Head of caudate nucleus (tissue), 42 donors: Measurements from ENCODE around the gene ITGB1BP1.

Source experiments
- DNase-seq, 42 donors: peaks; one replicate each; pipeline versions ENCODE4 v3.0.0 to v3.0.0-alpha.2; 2020 to 2021; ENCODE audit warnings: mixed read lengths in 7 of 42
- intact Hi-C: fragments of 100-400 bp; cut with DNase I; formaldehyde crosslinking; loops from one replicate; pipeline ENCODE4 v1.15.0; 2022

Gene ITGB1BP1

GRCh38 chr2:9388950-9389911 is 34.1 kb downstream of the ITGB1BP1 start:
- peak in 14 of 42 donors; percentile 14 to 72 (median 44) for DNase-seq
- intact Hi-C loops, result no loop called here

DNA sequence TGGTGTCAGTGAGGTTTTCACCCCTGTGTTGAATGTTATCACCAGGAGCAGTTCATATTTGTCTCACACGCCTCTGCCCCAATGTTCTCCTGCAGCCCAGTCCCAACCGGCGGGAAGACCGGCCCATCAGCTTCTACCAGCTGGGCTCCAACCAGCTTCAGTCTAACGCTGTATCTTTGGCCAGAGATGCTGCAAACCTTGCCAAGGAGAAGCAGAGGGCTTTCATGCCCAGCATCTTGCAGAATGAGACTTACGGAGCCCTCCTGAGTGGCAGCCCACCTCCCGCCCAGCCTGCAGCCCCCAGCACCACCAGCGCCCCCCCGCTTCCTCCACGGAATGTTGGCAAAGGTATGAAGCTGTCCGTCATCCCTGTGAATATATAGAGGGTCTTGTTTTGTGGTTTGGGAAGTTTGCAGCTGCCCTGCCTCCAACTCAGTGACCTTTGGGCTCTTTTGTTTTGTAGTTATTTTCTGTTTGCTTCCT is 35.1 kb downstream of the ITGB1BP1 start:
- intact Hi-C loops, result no loop called here

DNA sequence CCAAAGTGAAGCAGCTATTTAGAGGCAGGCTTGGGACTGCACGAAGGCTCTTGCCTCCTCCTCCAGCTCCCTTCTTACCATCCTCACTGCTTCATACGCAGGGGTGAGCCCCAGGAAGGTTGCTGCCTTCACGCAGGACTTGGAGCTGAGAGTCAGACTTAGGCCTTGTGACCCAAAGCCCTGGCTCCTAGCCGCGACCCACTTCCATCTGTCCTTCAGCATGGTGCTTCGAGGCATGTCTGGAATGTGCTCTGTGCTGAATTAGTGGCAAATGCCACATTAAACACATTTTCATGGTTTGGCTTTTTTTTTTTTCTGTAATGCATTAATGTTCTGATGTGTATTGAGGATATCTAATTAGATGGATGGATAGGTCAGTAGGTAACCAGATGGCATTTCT is 37.5 kb downstream of the ITGB1BP1 start:
- intact Hi-C loops, result no loop called here
- no peak for DNase-seq

More for the DNA sequence above, 35.1 kb downstream of the ITGB1BP1 start:
- no peak for DNase-seq

DNA sequence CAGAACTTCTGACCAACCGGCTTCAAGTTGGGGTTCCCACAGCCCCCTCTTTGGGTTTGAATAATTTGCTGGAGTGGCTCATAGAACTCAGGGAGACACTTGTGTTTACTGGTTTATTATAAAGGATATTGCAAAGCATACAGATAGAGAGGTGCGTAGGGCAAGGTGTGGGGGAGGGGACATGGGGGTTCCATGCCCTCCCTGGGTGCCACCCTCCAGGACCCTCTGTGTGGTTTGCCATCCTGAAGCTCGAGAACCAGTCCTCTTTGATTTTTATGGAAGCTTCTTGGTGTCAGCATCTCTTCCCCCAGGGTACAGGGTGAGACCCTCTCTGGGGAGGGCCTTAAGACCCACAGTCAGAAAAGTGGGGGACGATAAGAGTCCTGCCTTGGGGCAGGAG is 38.8 kb downstream of the ITGB1BP1 start:
- DNase-seq, result no peak
- intact Hi-C loops, result no loop called here

GRCh38 chr2:9382604-9383235 is 40.6 kb downstream of the ITGB1BP1 start:
- no peak for DNase-seq
- intact Hi-C loops, result no loop called here

- intact Hi-C loops, result no loop called here
- DNase-seq, result peak in 4 of 42 donors; percentile 38 to 65 (median 50)
These were observed 42.4 kb downstream of the ITGB1BP1 start for GRCh38 chr2:9380702-9381628.

DNA sequence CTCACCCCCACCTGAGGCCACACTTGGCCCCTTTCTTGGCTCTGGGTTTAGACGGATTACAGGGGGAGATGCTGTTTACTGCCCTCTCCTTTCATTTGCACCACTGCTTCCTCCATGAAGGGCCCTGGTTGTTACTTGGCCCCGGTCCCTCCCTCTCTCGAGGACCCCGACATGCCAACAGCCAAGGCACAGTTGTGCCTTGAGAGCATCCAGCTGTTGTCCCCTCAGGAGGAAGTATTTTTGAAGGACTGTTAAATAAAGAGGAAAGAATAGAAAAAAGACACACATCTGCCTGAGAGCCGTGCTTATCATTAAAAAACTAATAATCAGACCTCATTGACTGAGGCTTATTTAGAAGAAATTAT is 44.0 kb downstream of the ITGB1BP1 start:
- no peak for DNase-seq
- intact Hi-C loops, result no loop called here

DNA sequence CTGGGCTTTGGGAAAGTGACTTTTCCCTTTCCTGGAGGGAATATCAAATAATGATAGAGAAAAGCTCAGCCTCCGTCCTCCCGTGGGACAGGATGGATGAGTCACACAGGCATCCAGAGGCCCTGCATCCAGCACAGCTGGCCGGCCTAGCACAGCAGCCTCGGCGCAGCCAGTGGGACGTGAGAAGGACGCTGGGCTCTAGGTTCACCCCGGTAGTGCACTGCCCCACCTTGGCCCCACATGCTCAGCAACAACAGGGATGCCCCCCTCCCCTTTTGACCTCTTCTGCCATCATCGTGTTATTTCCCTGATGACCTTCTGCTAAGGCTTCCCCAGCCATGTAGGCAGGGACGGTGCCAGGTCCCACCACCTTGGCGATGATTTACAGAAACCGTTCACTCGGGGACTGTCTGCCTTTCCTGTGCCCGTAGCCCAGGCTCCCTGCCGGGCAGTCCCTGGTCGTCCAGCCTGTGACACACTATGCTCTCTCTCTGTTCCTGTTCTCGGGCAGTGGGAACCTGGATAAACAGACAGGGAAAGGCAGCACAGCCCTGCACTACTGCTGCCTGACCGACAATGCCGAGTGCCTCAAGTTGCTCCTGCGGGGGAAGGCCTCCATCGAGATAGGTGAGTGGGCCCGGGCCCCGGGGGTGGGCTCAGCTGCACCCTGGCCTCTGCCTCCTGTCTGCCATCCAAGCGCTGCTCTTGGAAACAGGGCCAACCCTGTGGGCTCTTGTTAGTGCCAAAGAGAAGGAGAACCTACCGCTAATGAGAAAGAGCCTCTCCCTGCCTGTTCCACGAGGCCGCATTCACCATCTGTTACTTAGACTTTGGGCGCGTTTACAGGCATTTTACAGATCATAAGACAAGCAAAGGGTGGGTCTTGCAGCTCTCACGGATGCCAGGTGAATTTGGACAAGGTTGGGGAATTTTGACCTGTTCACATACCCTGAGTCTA is 44.6 kb downstream of the ITGB1BP1 start:
- peak in 1 of 42 donors; percentile 26 for DNase-seq

DNA sequence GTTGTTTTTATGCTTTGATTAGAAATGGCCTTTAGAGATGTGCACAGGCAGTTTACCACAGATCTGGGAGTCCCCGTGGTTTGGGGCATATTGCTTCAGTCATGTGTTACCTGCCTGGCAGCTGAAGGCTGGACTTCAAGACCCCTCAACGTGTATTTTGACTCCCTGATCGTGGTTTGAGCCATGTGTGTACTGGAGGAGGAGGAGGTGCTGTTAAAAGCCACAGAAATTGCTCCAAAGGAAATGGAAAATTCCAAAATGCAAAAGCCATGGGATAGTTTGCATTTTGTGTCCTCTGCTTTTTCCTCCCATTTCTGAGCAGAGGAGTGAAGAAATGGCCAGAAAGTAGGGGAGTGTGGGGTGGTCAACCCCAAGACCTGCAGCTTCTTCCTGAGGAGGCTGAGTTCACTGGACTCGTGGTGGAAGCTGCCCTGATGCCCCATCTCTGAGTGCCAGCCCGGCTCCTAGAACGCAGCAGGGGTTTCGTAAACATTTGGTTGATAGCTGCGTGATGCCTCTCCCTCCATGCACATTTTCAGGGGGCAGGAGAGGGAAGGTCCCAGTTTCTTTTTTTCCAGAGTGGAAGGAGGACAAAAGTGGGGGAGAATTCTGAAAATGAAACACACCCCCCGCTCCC is 45.7 kb downstream of the ITGB1BP1 start:
- intact Hi-C loops, result no loop called here
- no peak for DNase-seq

More for the DNA sequence above, 44.6 kb downstream of the ITGB1BP1 start:
- intact Hi-C loops, result no loop called here

- intact Hi-C loops, result no loop called here
- DNase-seq, result no peak
These were observed 47.4 kb downstream of the ITGB1BP1 start for GRCh38 chr2:9375857-9376428.

DNA sequence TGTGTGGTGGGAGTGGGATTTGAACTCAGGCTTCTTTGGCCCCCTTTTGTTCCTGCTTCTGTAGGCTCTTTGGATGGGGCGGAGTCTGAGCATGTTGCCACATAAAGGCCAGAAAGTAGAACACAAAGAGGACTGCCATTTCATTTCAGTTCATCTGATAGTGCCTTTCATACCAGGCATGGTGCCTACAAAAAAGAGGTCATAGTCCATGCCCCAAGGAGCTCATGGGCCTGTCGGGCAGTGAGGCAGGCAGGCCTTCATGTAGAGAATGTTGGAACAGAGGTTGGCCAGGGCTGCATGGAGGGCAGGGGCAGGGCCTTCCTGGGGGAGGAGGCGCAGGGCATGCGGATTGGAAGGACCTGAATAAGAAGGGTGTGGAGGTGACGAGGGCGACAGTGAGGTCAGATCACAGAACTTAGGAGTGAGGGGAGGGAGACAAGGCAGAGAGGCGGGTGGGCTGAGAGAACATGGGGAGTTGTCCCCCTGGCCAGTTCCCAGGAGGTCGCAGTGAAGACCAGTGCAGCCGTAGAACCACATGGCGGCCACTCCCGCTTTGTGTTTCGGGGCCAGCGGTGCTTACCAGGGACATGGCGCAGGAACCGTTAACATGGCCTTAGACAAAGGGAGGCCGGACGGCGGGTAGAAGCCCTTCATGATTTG is 49.1 kb downstream of the ITGB1BP1 start:
- DNase-seq, result no peak
- intact Hi-C loops, result loop anchor here (5.0 kb wide), 1 partner anchor 232 kb away; no protein-coding TSS in a partner anchor

- DNase-seq, result no peak
- intact Hi-C loops, result loop anchor here (5.0 kb wide), 1 partner anchor 231 kb away; no protein-coding TSS in a partner anchor
These were observed 49.9 kb downstream of the ITGB1BP1 start for GRCh38 chr2:9373476-9373875.

DNA sequence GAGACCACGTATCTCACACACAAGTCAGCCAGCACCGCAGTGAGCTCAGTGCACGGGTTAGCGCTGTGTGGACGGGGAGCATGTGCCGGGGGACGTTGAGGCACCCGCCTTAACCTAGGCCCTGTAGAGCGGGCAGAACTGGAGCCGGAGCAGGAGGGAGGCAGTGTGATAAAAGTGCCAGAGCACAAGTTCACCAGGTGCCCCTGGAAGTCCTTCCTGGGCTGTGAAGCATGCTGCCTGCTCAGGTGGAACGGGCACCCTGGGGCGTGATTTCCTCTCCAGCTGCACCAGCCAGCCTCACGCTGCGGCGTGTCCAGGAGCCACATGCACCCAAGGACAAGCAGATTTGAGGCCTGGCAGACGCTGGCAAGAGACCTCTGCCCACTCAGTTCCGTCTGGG is 50.3 kb downstream of the ITGB1BP1 start:
- intact Hi-C loops, result loop anchor here (5.0 kb wide), 1 partner anchor 231 kb away; no protein-coding TSS in a partner anchor
- DNase-seq, result no peak

GRCh38 chr2:9370746-9371145 is 52.6 kb downstream of the ITGB1BP1 start:
- no peak for DNase-seq
- intact Hi-C loops, result loop anchor here (5.0 kb wide), 1 partner anchor 228 kb away; no protein-coding TSS in a partner anchor

GRCh38 chr2:9366026-9366425 is 57.3 kb downstream of the ITGB1BP1 start:
- intact Hi-C loops, result no loop called here
- no peak for DNase-seq

- DNase-seq, result no peak
- intact Hi-C loops, result no loop called here
These were observed 57.8 kb downstream of the ITGB1BP1 start for GRCh38 chr2:9365498-9366019.
